Tibial artery (tissue), 4 donors: ENCODE data around the gene FBLN5.

Experiments used
- DNase-seq, 2 donors: peaks; one replicate each; pipeline ENCODE4 v3.0.0-alpha.2; 2019
- H3K27ac ChIP-seq, 2 donors: fragments of 200-600 bp; sonication (generic) in 1 of 2; 1 replicate in 1 of 2; 2 replicates in 1 of 2; pipeline ENCODE4 v1.5.1; 2018 to 2019; ENCODE audit warnings: mild to moderate bottlenecking in 1 of 2
- H3K27me3 ChIP-seq, 2 donors: fragments of 200-600 bp; sonication (generic) in 1 of 2; one replicate each; pipeline versions ENCODE4 v1.5.1 to v1.6.0; 2016 to 2019
- H3K36me3 ChIP-seq, 3 donors: fragments of 200-600 bp; sonication (generic) in 2 of 3; one replicate each; pipeline ENCODE4 v1.5.1; 2016 to 2019; ENCODE audit warnings: mild to moderate bottlenecking in 2 of 3
- H3K4me1 ChIP-seq, 4 donors: fragments of 200-600 bp; sonication (generic) in 2 of 4; 1 replicate in 3 of 4; 2 replicates in 1 of 4; pipeline ENCODE4 v1.5.1; 2016 to 2019
- H3K4me3 ChIP-seq, 2 donors: fragments of 200-600 bp; sonication (generic) in 1 of 2; 1 replicate in 1 of 2; 2 replicates in 1 of 2; pipeline ENCODE4 v1.5.1; 2018 to 2019; ENCODE audit warnings: mild to moderate bottlenecking in 2 of 2
- H3K9me3 ChIP-seq, 3 donors: fragments of 200-600 bp; sonication (generic) in 1 of 3; one replicate each; pipeline ENCODE4 v1.5.1; 2016 to 2019
- intact Hi-C: fragments of 100-400 bp; cut with DNase I; formaldehyde crosslinking; loops from one replicate; pipeline ENCODE4 v1.15.0; 2023; ENCODE audit warnings: low total_unique reads
- TF ChIP-seq, protein P1 (sequence below), 2 experiments: fragments of 200-600 bp in 1 of 2; fragments of 450-650 bp in 1 of 2; IDR thresholded peaks; one replicate each; pipeline ENCODE4 v1.5.1; 2017 to 2019; ENCODE audit warnings: antibody characterized with exemption in 2 of 2, mild to moderate bottlenecking in 1 of 2, moderate library complexity in 1 of 2

FBLN5 gene

GRCh38 chr14:91926131-91926890 lies 21.2 kb downstream of the FBLN5 start:
- no peak for DNase-seq
- H3K4me1 ChIP-seq, result peaks cover 0 to 100% (median 81%) of the 10 kb centered on the region in 4 donors
- no peak overlapping the region for H3K4me3 ChIP-seq
- TF ChIP-seq, protein P1, sequence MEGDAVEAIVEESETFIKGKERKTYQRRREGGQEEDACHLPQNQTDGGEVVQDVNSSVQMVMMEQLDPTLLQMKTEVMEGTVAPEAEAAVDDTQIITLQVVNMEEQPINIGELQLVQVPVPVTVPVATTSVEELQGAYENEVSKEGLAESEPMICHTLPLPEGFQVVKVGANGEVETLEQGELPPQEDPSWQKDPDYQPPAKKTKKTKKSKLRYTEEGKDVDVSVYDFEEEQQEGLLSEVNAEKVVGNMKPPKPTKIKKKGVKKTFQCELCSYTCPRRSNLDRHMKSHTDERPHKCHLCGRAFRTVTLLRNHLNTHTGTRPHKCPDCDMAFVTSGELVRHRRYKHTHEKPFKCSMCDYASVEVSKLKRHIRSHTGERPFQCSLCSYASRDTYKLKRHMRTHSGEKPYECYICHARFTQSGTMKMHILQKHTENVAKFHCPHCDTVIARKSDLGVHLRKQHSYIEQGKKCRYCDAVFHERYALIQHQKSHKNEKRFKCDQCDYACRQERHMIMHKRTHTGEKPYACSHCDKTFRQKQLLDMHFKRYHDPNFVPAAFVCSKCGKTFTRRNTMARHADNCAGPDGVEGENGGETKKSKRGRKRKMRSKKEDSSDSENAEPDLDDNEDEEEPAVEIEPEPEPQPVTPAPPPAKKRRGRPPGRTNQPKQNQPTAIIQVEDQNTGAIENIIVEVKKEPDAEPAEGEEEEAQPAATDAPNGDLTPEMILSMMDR (IDR thresholded peaks at IDR 0.05), result no peak
- H3K36me3 ChIP-seq, result peaks cover 0 to 5% (median 0%) of the 10 kb centered on the region in 3 donors
- H3K27me3 ChIP-seq, result no peaks in the 10 kb centered on the region
- intact Hi-C loops, result no loop called here
- H3K27ac ChIP-seq, result peak overlapping the region; percentile 58 to 71
- no peaks in the 10 kb centered on the region for H3K9me3 ChIP-seq

GRCh38 chr14:91925727-91926121 lies 21.8 kb downstream of the FBLN5 start:
- Histone ChIP-seq H3K4me1 (peaks cover 0 to 100% (median 77%) of the 10 kb centered on the region in 4 donors), H3K4me3 (no peak overlapping the region), H3K27me3 (no peaks in the 10 kb centered on the region), H3K27ac (peak overlapping the region; percentile 58 to 71), H3K36me3 (peaks cover 0 to 5% (median 0%) of the 10 kb centered on the region in 3 donors), H3K9me3 (no peaks in the 10 kb centered on the region)
- intact Hi-C loops, result no loop called here
- TF ChIP-seq, protein P1 (IDR thresholded peaks at IDR 0.05), result no peak
- no peak for DNase-seq

- Histone ChIP-seq H3K4me3 (no peak overlapping the region), H3K9me3 (no peaks in the 10 kb centered on the region), H3K36me3 (peaks cover 0 to 5% (median 0%) of the 10 kb centered on the region in 3 donors), H3K27me3 (no peaks in the 10 kb centered on the region), H3K27ac (peak overlapping the region; percentile 58 to 71), H3K4me1 (peaks cover 0 to 100% (median 75%) of the 10 kb centered on the region in 4 donors)
- TF ChIP-seq, protein P1 (IDR thresholded peaks at IDR 0.05), result no peak
- intact Hi-C loops, result no loop called here
- DNase-seq, result peak in 1 of 2 donors; percentile 72
Observed at GRCh38 chr14:91925001-91925726, 22.3 kb downstream of the FBLN5 start.

GRCh38 chr14:91920526-91920925 lies 27.0 kb downstream of the FBLN5 start:
- DNase-seq, result no peak
- Histone ChIP-seq H3K4me3 (no peak overlapping the region), H3K4me1 (peaks cover 0 to 85% (median 56%) of the 10 kb centered on the region in 4 donors), H3K27me3 (no peaks in the 10 kb centered on the region), H3K27ac (peak overlapping the region; percentile 60 to 71), H3K36me3 (peaks cover 0 to 7% (median 2%) of the 10 kb centered on the region in 3 donors), H3K9me3 (no peaks in the 10 kb centered on the region)
- TF ChIP-seq, protein P1 (IDR thresholded peaks at IDR 0.05), result no peak
- intact Hi-C loops, result no loop called here

GRCh38 chr14:91919814-91920213 lies 27.7 kb downstream of the FBLN5 start:
- Histone ChIP-seq H3K27ac (peak overlapping the region; percentile 60 to 71), H3K4me1 (peaks cover 0 to 78% (median 49%) of the 10 kb centered on the region in 4 donors), H3K36me3 (peaks cover 0 to 7% (median 0%) of the 10 kb centered on the region in 3 donors), H3K4me3 (no peak overlapping the region), H3K27me3 (no peaks in the 10 kb centered on the region), H3K9me3 (no peaks in the 10 kb centered on the region)
- TF ChIP-seq, protein P1 (IDR thresholded peaks at IDR 0.05), result no peak
- intact Hi-C loops, result no loop called here
- DNase-seq, result peak; percentile 63 to 81
